Fibroblast of lung (primary cell): ENCODE results near the gene MBD4. TPM values are rescaled to one million over a fixed set of nuclear protein-coding genes. Genes with fewer than 3 reads are reported as not detected.

Source experiments
- DNase-seq, 2 donors: peaks; one replicate each; pipeline versions ENCODE4 v3.0.0 to v3.0.0-alpha.2; 2010; ENCODE audit warnings: low read depth in 2 of 2
- H2AFZ ChIP-seq: 2 replicates; pipeline ENCODE4 v1.5.1; 2012; ENCODE audit warnings: low read length, control low read depth, inconsistent platforms
- H3K27ac ChIP-seq: 2 replicates; pipeline ENCODE4 v1.5.1; 2011; ENCODE audit warnings: low read length, control low read depth; ENCODE audit not compliant: insufficient read depth
- H3K27me3 ChIP-seq: 2 replicates; pipeline ENCODE4 v1.5.1; 2011; ENCODE audit warnings: mild to moderate bottlenecking, low read length; ENCODE audit not compliant: control insufficient read depth, insufficient read depth
- H3K36me3 ChIP-seq: 2 replicates; pipeline ENCODE4 v1.5.1; 2011; ENCODE audit warnings: low read length; ENCODE audit not compliant: control insufficient read depth, insufficient read depth
- H3K4me1 ChIP-seq: 2 replicates; pipeline ENCODE4 v1.5.1; 2011; ENCODE audit warnings: low read length; ENCODE audit not compliant: control insufficient read depth, insufficient read depth; ENCODE audit errors: extremely low read depth
- H3K4me2 ChIP-seq: 2 replicates; pipeline ENCODE4 v1.5.1; 2011; ENCODE audit warnings: low read length, control low read depth; ENCODE audit not compliant: insufficient read depth; ENCODE audit errors: extremely low read depth
- H3K4me3 ChIP-seq, 4 experiments: fragments of 200-600 bp in 1 of 4; sonication (generic) in 1 of 4; replicated peaks in 1 of 4; 2 replicates each; pipeline ENCODE4 v1.5.1; 2011 to 2016; ENCODE audit warnings: low read length in 4 of 4, low read depth in 3 of 4, mild to moderate bottlenecking in 3 of 4, control low read depth in 2 of 4, inconsistent platforms in 1 of 4, mixed read lengths in 1 of 4; ENCODE audit not compliant: insufficient read depth in 1 of 4; ENCODE audit errors: control extremely low read depth in 1 of 4
- H3K79me2 ChIP-seq: 2 replicates; pipeline ENCODE4 v1.5.1; 2012; ENCODE audit warnings: mild to moderate bottlenecking, low read length, inconsistent platforms; ENCODE audit not compliant: control insufficient read depth, insufficient read depth
- H3K9ac ChIP-seq: 2 replicates; pipeline ENCODE4 v1.5.1; 2011; ENCODE audit warnings: mild to moderate bottlenecking, low read length, control low read depth; ENCODE audit not compliant: insufficient read depth
- H3K9me3 ChIP-seq: 2 replicates; pipeline ENCODE4 v1.5.1; 2012; ENCODE audit warnings: low read depth, low read length; ENCODE audit not compliant: control insufficient read depth, insufficient read depth
- H4K20me1 ChIP-seq: 2 replicates; pipeline ENCODE4 v1.5.1; 2011; ENCODE audit warnings: low read length; ENCODE audit not compliant: control insufficient read depth, insufficient read depth; ENCODE audit errors: extremely low read depth
- EZH2 ChIP-seq: IDR thresholded peaks from 2 replicates; pipeline ENCODE4 v1.5.1; 2012; ENCODE audit warnings: low read length, control low read depth, mild to moderate bottlenecking; ENCODE audit errors: missing control alignments
- polyA plus RNA-seq, 2 donors: library from polyadenylated mRNA; depleted of rRNA in 1 of 2; stranded (reverse) in 1 of 2; unstranded in 1 of 2; fragments of >200 nt; gene quantifications; 2 replicates each; pipeline ENCODE4 v1.2.1, GENCODE V29; 2011 to 2012; ENCODE audit warnings: missing spikeins in 1 of 2
- total RNA-seq: library from RNA; depleted of rRNA; stranded (reverse); fragments of >200 nt; gene quantifications from 2 replicates; pipeline ENCODE4 v1.2.1, GENCODE V29; 2014
- TF ChIP-seq, protein P1 (sequence below), 2 donors: IDR thresholded peaks in 1 of 2; conservative IDR thresholded peaks in 1 of 2; 1 replicate in 1 of 2; 2 replicates in 1 of 2; pipeline ENCODE4 v1.5.1; 2011 to 2012; ENCODE audit warnings: low read length in 2 of 2, control low read depth in 1 of 2, inconsistent platforms in 1 of 2, low read depth in 1 of 2, mild to moderate bottlenecking in 1 of 2

MBD4 gene
- total and polyA plus RNA-seq, 2 donors (not counting 1 experiment from before 2014, with no cell fraction given): 27.4 to 35.5 TPM

DNA sequence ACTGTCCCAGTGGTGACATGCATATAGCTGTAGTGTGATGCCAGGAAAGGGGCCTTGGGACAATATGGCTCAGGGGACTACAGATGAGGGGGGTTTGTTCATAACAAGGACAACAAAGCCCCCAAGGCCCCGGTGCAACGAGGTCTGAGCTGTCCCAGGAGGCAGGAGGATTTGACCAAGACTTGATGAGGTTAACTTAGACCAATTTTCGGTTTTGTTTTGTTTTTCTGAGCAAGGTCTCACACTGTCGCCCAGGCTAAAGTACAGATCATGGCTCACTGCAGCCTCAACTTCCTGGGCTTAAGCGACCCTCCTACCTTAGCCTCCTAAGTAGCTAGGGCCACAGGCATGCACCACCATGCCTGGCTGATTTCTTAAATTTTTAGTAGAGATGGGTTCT is 35.1 kb downstream of the MBD4 start:
- Histone ChIP-seq H3K4me1 (no peaks in the 10 kb centered on the region), H3K4me2 (no peak overlapping the region), H2AFZ (no peak overlapping the region), H3K4me3 (no peak overlapping the region), H3K36me3 (no peaks in the 10 kb centered on the region), H4K20me1 (no peaks in the 10 kb centered on the region), H3K9ac (no peak overlapping the region), H3K27me3 (no peaks in the 10 kb centered on the region), H3K9me3 (no peaks in the 10 kb centered on the region), H3K79me2 (no peaks in the 10 kb centered on the region), H3K27ac (no peak overlapping the region)
- TF ChIP-seq, protein P1, sequence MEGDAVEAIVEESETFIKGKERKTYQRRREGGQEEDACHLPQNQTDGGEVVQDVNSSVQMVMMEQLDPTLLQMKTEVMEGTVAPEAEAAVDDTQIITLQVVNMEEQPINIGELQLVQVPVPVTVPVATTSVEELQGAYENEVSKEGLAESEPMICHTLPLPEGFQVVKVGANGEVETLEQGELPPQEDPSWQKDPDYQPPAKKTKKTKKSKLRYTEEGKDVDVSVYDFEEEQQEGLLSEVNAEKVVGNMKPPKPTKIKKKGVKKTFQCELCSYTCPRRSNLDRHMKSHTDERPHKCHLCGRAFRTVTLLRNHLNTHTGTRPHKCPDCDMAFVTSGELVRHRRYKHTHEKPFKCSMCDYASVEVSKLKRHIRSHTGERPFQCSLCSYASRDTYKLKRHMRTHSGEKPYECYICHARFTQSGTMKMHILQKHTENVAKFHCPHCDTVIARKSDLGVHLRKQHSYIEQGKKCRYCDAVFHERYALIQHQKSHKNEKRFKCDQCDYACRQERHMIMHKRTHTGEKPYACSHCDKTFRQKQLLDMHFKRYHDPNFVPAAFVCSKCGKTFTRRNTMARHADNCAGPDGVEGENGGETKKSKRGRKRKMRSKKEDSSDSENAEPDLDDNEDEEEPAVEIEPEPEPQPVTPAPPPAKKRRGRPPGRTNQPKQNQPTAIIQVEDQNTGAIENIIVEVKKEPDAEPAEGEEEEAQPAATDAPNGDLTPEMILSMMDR (conservative IDR thresholded peaks at IDR 0.05 in 1 of 2, IDR thresholded peaks at IDR 0.05 in 1 of 2; ENCODE audit: low read depth in 1 of 2, low read length in 2 of 2): no peak
- no peak for TF ChIP-seq EZH2
- DNase-seq: no peak

- no peak overlapping the region for H3K9ac ChIP-seq
Measured at GRCh38 chr3:129404130-129404529, 35.6 kb downstream of the MBD4 start.

DNA sequence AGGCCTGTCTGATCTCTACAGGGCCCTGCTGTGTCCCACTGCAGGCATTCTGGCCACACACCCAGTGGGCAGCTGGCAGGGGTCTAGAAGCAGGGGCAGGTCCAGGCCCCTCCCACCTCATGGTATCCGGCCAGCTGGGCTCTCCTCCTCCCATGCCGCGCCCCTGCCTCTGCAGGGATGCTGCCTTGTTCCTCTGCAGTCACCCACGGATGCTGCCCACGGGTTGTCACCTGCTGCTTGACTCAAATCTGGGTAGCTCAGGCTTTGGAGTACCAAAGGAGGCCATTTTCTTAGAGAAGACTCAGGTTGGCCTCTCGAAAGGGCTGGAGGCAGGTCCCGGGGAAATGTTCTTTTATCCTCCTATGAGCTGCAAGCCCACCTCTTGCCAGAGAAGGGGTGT is 36.3 kb downstream of the MBD4 start:
- Histone ChIP-seq H4K20me1 (no peaks in the 10 kb centered on the region), H3K27me3 (no peaks in the 10 kb centered on the region), H3K79me2 (peaks cover 7% of the 10 kb centered on the region), H3K27ac (no peak overlapping the region), H3K4me2 (no peak overlapping the region), H3K9ac (no peak overlapping the region), H3K4me1 (no peaks in the 10 kb centered on the region), H3K4me3 (no peak overlapping the region), H3K9me3 (no peaks in the 10 kb centered on the region), H2AFZ (no peak overlapping the region), H3K36me3 (no peaks in the 10 kb centered on the region)
- TF ChIP-seq, protein P1 (conservative IDR thresholded peaks at IDR 0.05 in 1 of 2, IDR thresholded peaks at IDR 0.05 in 1 of 2; ENCODE audit: low read depth in 1 of 2, low read length in 2 of 2): no peak
- TF ChIP-seq EZH2: no peak
- DNase-seq: no peak

More at GRCh38 chr3:129404130-129404529, 35.6 kb downstream of the MBD4 start:
- no peaks in the 10 kb centered on the region for H3K4me1 ChIP-seq
- no peak for DNase-seq
- no peaks in the 10 kb centered on the region for H4K20me1 ChIP-seq
- no peaks in the 10 kb centered on the region for H3K9me3 ChIP-seq
- H2AFZ ChIP-seq: no peak overlapping the region
- no peaks in the 10 kb centered on the region for H3K36me3 ChIP-seq
- H3K27ac ChIP-seq: no peak overlapping the region
- peaks cover under 1% of the 10 kb centered on the region for H3K79me2 ChIP-seq
- no peak overlapping the region for H3K4me3 ChIP-seq
- H3K4me2 ChIP-seq: no peak overlapping the region
- no peaks in the 10 kb centered on the region for H3K27me3 ChIP-seq
- TF ChIP-seq, protein P1 (conservative IDR thresholded peaks at IDR 0.05 in 1 of 2, IDR thresholded peaks at IDR 0.05 in 1 of 2; ENCODE audit: low read depth in 1 of 2, low read length in 2 of 2): no peak
- TF ChIP-seq EZH2: no peak
